NCI-H226 (cell line): ENCODE data around the gene ZNF483.
"Not testable (repeated sequence)": the region's sequence is repeated elsewhere in the genome, so short reads cannot be mapped to it uniquely, and the experiment has no call there.

ENCODE experiments used
- DNase-seq: peaks from one replicate; pipeline ENCODE4 v3.0.0-alpha.2; 2015

The ZNF483 gene

GRCh38 chr9:111615928-111616327, 90.9 kb downstream of the ZNF483 start:
- no peak for DNase-seq

- DNase-seq, result not testable (repeated sequence)
These were observed 92.4 kb downstream of the ZNF483 start for GRCh38 chr9:111617349-111617748.

GRCh38 chr9:111621895-111622480, 97.0 kb downstream of the ZNF483 start:
- DNase-seq, result peak; percentile 31

- peak; percentile 55 for DNase-seq
These were observed 97.6 kb downstream of the ZNF483 start for GRCh38 chr9:111622626-111623025.
